AG04450 (cell line): Measurements from ENCODE around the gene DGKG. TPM values are rescaled to one million over a fixed set of nuclear protein-coding genes. Genes with fewer than 3 reads are reported as not detected.

Experiments
- CTCF ChIA-PET: fragments of 300-600, 350-600 bp; formaldehyde crosslinking; extraction: SDS; loops from one replicate; lab custom pipeline; 2022; ENCODE audit warnings: antibody characterized with exemption, inconsistent platforms; lab: Charles Lee
- POLR2A ChIA-PET: fragments of 350-600 bp; formaldehyde crosslinking; extraction: SDS; loops from one replicate; lab custom pipeline; 2021; ENCODE audit warnings: antibody characterized with exemption, inconsistent platforms; lab: Yijun Ruan, JAX
- DNase-seq: peaks from one replicate; pipeline ENCODE4 v3.0.0-alpha.2; 2011; ENCODE audit warnings: low read depth, low spot score
- H3K27ac ChIP-seq: one replicate; pipeline ENCODE4 v1.5.1; 2012; ENCODE audit warnings: low read depth, low read length, control low read depth
- H3K27me3 ChIP-seq: one replicate; pipeline ENCODE4 v1.6.0; 2012; ENCODE audit warnings: low read length; ENCODE audit not compliant: control insufficient read depth, insufficient read depth
- H3K4me3 ChIP-seq: 2 replicates; pipeline ENCODE4 v1.5.1; 2011; ENCODE audit warnings: mild to moderate bottlenecking, low read depth, low read length, control low read depth
- H3K9me3 ChIP-seq: 2 replicates; pipeline ENCODE4 v1.5.1; 2012; ENCODE audit warnings: low read length; ENCODE audit not compliant: control insufficient read depth, insufficient read depth
- polyA plus RNA-seq: library from polyadenylated mRNA; depleted of rRNA; stranded (reverse); fragments of >200 nt; gene quantifications from 2 replicates; pipeline ENCODE4 v1.2.3, GENCODE V29; 2011
- TF ChIP-seq, protein P1 (sequence below): IDR thresholded peaks from 2 replicates; pipeline ENCODE4 v1.5.1; 2011; ENCODE audit warnings: low read depth, low read length, control low read depth, inconsistent platforms

DGKG gene
- polyA plus RNA-seq, 1 experiment = 5.1 TPM

GRCh38 chr3:186367631-186368030, 5.6 kb upstream of the DGKG start:
- TF ChIP-seq, protein P1, sequence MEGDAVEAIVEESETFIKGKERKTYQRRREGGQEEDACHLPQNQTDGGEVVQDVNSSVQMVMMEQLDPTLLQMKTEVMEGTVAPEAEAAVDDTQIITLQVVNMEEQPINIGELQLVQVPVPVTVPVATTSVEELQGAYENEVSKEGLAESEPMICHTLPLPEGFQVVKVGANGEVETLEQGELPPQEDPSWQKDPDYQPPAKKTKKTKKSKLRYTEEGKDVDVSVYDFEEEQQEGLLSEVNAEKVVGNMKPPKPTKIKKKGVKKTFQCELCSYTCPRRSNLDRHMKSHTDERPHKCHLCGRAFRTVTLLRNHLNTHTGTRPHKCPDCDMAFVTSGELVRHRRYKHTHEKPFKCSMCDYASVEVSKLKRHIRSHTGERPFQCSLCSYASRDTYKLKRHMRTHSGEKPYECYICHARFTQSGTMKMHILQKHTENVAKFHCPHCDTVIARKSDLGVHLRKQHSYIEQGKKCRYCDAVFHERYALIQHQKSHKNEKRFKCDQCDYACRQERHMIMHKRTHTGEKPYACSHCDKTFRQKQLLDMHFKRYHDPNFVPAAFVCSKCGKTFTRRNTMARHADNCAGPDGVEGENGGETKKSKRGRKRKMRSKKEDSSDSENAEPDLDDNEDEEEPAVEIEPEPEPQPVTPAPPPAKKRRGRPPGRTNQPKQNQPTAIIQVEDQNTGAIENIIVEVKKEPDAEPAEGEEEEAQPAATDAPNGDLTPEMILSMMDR = no peak
- POLR2A ChIA-PET = no interaction called here
- CTCF ChIA-PET = no interaction called here
- no peak overlapping the region for H3K27ac ChIP-seq
- no peak overlapping the region for H3K4me3 ChIP-seq
- H3K9me3 ChIP-seq = no peaks in the 10 kb centered on the region
- peaks cover 35% of the 10 kb centered on the region for H3K27me3 ChIP-seq
- DNase-seq = no peak

GRCh38 chr3:186366206-186366605, 4.2 kb upstream of the DGKG start:
- POLR2A ChIA-PET = no interaction called here
- no peaks in the 10 kb centered on the region; the same call in 1 of the 2 replicates for H3K9me3 ChIP-seq
- TF ChIP-seq, protein P1 = no peak
- CTCF ChIA-PET = no interaction called here
- no peak for DNase-seq
- H3K27me3 ChIP-seq = peaks cover 49% of the 10 kb centered on the region
- no peak overlapping the region for H3K4me3 ChIP-seq
- H3K27ac ChIP-seq = no peak overlapping the region

DNA sequence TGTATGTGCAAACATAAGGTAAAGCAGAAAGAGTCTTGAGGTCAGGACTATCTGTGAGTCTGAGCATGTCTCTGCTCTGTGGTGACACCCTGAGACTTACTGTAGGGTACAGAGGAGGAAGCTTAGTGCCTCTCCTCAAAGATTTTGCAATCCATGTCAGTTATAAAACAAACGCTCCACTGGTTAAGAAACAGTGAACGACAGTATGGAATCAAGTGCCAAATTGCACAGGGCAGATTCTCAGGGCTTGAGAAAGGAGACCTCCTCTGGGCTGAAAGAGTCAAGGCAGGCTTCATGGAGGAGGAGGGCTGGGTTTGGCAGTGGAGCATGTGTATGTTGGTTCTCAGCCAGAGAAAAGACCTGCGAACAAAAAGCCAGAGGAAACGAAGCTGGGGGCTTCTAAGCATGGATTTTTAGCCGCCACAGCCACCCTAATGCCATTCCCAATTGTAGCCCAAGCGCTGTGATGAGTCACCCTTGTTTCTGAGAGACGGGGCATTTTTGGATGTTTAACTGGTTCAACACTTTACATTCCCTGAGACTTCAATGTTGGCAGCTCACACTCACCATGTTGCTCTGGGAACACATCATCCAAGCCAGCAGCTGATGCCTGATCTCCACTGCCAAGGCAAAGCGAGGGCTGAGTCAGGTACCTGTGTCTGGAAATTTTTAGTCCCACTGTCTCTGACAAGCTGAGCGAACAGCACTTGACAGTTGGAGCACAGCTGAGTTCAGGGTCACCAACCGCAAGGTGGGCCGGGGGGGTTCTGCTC, 3.4 kb upstream of the DGKG start:
- H3K27ac ChIP-seq = no peak overlapping the region
- TF ChIP-seq, protein P1 = no peak
- POLR2A ChIA-PET = no interaction called here
- no peak overlapping the region for H3K4me3 ChIP-seq
- no peak for DNase-seq
- no peaks in the 10 kb centered on the region; the same call in 1 of the 2 replicates for H3K9me3 ChIP-seq
- peaks cover 57% of the 10 kb centered on the region for H3K27me3 ChIP-seq
- CTCF ChIA-PET = no interaction called here

DNA sequence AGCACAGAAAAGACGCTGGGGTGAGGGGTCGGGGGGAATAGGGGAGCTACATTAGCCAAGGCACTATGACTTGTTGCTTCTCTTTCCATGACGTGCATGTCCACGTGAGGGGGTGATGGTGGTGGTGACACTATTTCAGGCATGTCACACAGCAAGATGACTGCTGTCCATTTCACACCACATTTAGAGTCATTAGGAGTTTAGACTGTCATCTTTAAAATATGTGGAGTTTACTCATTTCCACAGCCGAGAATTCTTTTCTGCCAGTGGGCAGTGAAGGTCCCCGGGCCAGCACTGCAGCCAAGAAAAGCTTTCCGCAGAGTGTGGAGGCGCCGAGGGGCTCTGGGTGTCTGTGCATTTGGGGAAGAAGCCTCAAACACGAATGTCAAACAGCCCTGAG, 954 bp upstream of the DGKG start:
- DNase-seq = no peak
- TF ChIP-seq, protein P1 = no peak
- no peaks in the 10 kb centered on the region; the same call in 1 of the 2 replicates for H3K9me3 ChIP-seq
- H3K27me3 ChIP-seq = peaks cover 50% of the 10 kb centered on the region
- CTCF ChIA-PET = interaction anchor here (1.3 kb wide), 1 partner anchor 178 kb away, joined by 4 read pairs; no protein-coding TSS in a partner anchor
- POLR2A ChIA-PET = no interaction called here
- no peak overlapping the region for H3K4me3 ChIP-seq
- no peak overlapping the region for H3K27ac ChIP-seq

DNA sequence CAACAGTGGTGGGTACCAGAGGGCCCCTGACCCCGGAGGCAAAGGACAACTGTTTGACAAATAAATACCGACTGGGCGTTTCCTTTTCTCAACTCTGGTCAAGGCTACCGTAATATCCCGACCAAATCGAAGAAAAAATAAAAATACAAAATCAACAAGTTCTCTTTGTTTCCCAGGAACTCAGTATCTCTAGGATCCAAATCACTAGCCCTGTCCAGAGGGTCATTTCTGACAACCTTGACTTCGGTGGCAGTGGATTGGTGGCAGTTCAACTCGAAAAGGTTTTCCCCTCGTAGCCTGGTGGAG, 456 bp upstream of the DGKG start:
- TF ChIP-seq, protein P1 = no peak
- H3K27ac ChIP-seq = no peak overlapping the region
- H3K27me3 ChIP-seq = peaks cover 50% of the 10 kb centered on the region
- no peak overlapping the region; the same call in 1 of the 2 replicates for H3K4me3 ChIP-seq
- CTCF ChIA-PET = interaction anchor here (1.3 kb wide), 1 partner anchor 178 kb away, joined by 4 read pairs; no protein-coding TSS in a partner anchor
- DNase-seq = no peak
- POLR2A ChIA-PET = no interaction called here
- H3K9me3 ChIP-seq = no peaks in the 10 kb centered on the region; the same call in 1 of the 2 replicates
